C4-2B (cell line): Measurements from ENCODE around the gene ANKLE2.

Experiments used
- CTCF ChIP-seq: fragments of 450-650 bp; conservative IDR thresholded peaks from 2 replicates; pipeline ENCODE4 v1.5.1; 2017; ENCODE audit warnings: mild to moderate bottlenecking
- ZFX ChIP-seq: fragments of 450-650 bp; IDR thresholded peaks from 2 replicates; pipeline ENCODE4 v1.6.1; 2017

GRCh38 chr12:132748319-132748718 lies 13.3 kb downstream of the ANKLE2 start:
- no peak for TF ChIP-seq CTCF
- TF ChIP-seq ZFX = no peak
